ENCODE data around the gene ZC3H12D.
"Not testable (repeated sequence)": the region's sequence is repeated elsewhere in the genome, so short reads cannot be mapped to it uniquely, and the experiment has no call there.

Gene ZC3H12D

DNA sequence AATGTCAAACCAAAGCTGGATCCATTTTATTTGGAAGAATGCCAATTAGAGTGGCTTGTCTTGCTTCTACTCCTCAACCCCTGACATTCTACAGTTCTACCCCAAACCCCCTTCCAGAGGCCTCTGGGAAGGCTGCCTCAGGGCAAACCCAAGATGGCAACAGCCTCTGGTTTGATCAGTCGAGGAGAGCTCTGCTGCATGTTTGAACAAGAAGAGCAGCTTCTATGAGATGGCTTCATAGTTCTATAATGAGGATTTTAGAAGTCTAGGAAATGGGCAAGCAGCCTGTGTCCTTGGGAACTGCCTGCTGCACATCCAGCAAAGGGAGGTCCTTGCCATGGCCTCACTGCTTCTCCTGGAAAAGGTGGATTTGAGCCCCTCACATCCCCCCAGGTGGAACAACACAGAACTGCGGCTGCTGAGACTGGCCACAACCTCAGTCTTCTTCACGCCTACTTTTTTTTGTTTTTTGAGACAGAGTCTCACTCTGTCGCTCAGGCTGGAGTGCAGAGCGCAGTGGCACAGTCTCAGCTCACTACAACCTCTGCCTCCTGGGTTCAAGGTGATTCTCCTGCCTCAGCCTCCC, 37.9 kb downstream of the ZC3H12D start:
- H3K36me3 Mint-ChIP-seq, result no peaks in the 10 kb centered on the region
- H3K27ac Mint-ChIP-seq, result no peak overlapping the region
- no peaks in the 10 kb centered on the region for H3K9me3 Mint-ChIP-seq (ENCODE audit: low read depth)
- H3K4me3 Mint-ChIP-seq, result no peak overlapping the region
- H3K4me1 Mint-ChIP-seq (ENCODE audit: low read depth), result peaks cover 1% of the 10 kb centered on the region
- no peaks in the 10 kb centered on the region for H3K27me3 Mint-ChIP-seq

DNA sequence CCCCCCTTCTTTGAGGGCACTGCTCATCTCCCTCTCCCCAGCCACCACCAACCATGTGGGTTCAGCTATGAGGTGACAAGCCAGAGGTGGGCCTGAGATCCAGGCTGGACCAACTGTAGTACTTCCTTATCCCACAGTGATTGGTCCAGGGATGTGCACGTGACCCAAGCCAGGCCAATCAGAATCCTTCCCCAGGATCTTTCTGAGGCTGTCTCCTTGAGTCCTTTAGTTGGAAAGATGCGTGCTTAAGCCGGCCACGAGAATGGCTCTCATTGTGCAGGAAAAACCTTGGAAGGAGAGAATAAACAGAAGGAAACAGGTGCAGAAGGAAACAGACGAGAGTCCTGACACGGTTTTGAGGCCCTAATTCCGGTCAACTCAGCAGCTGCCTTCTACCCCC, 39.2 kb downstream of the ZC3H12D start:
- Mint-ChIP-seq H3K27me3 (peaks cover 2% of the 10 kb centered on the region), H3K4me3 (no peak overlapping the region), H3K36me3 (no peaks in the 10 kb centered on the region), H3K27ac (no peak overlapping the region), H3K9me3 (ENCODE audit: low read depth) (no peaks in the 10 kb centered on the region), H3K4me1 (ENCODE audit: low read depth) (peaks cover 1% of the 10 kb centered on the region)

DNA sequence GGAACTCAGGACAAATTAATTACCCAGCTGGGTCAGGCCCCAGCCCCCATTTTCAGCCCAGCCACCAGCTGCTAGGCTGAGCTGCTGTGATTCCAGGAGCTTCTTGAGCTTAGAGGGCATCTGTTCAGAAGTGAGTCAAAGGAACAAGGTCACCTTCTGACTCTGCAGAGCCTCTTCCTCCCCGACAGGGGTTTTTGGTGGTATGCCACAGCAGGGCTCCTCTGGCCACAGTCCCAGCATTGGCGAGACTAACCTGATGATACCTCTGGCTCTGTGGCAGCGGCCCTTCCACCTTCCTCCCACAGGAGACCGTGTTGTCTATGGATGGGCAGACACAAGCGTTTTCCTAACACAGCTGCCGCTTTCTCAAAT, 39.7 kb downstream of the ZC3H12D start:
- H3K27ac Mint-ChIP-seq, result no peak overlapping the region
- peaks cover 2% of the 10 kb centered on the region for H3K27me3 Mint-ChIP-seq
- H3K4me3 Mint-ChIP-seq, result no peak overlapping the region
- peaks cover 1% of the 10 kb centered on the region for H3K4me1 Mint-ChIP-seq (ENCODE audit: low read depth)
- no peaks in the 10 kb centered on the region for H3K36me3 Mint-ChIP-seq
- H3K9me3 Mint-ChIP-seq (ENCODE audit: low read depth), result no peaks in the 10 kb centered on the region

DNA sequence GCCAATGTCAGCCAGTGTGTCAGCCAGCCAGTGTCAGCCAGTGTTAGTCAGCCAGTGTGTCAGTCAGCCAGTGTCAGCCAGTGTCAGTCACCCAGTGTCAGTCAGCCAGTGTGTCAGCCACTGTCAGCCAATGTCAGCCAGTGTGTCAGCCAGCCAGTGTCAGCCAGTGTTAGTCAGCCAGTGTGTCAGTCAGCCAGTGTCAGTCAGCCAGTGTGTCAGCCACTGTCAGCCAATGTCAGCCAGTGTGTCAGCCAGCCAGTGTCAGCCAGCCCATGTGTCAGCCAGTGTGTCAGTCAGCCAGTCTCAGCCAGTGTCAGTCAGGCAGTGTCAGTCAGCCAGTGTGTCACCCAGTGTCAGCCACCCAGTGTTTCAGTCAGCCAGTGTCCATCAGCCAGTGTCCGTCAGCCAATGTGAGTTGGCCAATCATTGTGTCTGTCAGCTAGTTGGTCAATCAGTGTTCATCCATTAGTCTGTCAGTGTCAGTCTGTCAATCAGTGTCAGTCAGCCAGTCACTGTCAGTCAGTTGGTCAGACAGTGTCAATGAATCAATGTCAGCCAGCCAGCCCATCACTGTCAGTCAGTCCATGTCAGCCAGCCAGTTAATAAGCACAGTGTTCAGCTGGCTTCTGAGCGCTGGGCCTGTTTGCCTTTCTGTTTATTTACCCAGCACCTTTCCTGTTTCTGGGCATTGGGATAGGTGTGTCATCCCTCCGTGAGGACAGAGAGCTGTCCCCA, 40.3 kb downstream of the ZC3H12D start:
- not testable (repeated sequence) for H3K36me3 Mint-ChIP-seq; H3K4me3 Mint-ChIP-seq; H3K9me3 Mint-ChIP-seq (ENCODE audit: low read depth); H3K27me3 Mint-ChIP-seq; H3K4me1 Mint-ChIP-seq (ENCODE audit: low read depth)
- H3K27ac Mint-ChIP-seq, result peak overlapping the region; percentile 58

DNA sequence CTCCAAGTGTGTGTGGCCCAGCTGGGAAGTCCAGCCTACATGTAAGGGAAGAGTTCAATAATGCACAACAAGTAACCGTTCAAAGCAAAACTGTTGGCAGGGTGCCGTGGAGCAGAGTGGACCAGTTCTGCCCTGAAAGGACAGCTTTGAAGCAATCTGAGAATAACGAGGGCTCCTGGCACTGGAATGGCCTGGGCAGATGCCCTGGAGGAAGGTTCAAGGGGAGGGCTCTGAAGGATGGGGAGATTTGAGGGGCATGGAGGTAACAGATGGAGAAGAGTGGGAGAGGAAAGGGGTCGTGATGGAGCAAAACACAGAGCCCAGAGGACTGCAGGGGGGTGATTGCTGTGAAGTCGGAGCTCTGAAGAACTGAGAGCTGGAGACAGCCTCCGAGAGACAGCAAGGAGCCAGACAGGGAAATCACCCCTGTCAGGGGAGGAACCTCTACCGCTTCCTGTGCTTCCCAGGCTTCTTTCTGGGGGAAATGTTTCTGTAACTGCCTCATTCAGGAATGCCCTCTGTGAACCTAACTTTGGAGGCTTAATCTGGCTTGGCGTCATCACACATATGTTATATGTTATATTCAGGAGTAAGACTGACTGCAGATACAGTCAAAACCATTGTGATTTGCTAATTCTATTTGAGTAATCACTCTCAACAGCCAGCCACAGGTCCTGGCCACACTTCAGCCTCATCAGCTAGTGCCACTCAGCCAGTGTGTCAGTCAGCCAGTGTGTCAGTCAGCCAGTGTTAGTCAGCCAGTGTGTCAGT, 41.2 kb downstream of the ZC3H12D start:
- H3K4me3 Mint-ChIP-seq, result no peak overlapping the region
- H3K27ac Mint-ChIP-seq, result no peak overlapping the region

DNA sequence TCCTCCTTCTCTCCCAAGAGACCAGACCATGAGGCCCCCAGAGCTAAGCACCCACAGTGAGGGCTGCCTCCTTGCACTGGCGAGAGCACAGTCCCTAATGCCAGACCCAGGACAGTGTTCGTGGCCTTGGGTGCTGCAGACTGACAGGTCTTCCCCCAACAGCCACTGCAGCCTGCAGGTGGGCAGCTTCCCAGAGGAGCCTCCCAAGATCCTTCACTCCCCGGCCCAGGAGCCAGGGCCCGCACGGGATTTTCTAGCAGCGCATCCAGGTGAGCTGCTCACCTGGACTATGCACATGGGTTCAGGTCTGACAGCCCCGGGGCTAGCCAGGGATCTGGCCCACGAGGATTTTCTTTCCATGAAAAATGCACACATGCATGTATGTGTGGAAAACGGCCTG, 43.1 kb downstream of the ZC3H12D start:
- Mint-ChIP-seq H3K4me1 (ENCODE audit: low read depth) (peaks cover 10% of the 10 kb centered on the region), H3K36me3 (no peaks in the 10 kb centered on the region), H3K9me3 (ENCODE audit: low read depth) (no peaks in the 10 kb centered on the region), H3K4me3 (no peak overlapping the region), H3K27ac (no peak overlapping the region), H3K27me3 (peaks cover 2% of the 10 kb centered on the region)

More for the DNA sequence above, 41.2 kb downstream of the ZC3H12D start:
- peaks cover 3% of the 10 kb centered on the region for H3K4me1 Mint-ChIP-seq (ENCODE audit: low read depth)
- H3K9me3 Mint-ChIP-seq (ENCODE audit: low read depth), result no peaks in the 10 kb centered on the region
- peaks cover 2% of the 10 kb centered on the region for H3K27me3 Mint-ChIP-seq
- no peaks in the 10 kb centered on the region for H3K36me3 Mint-ChIP-seq

DNA sequence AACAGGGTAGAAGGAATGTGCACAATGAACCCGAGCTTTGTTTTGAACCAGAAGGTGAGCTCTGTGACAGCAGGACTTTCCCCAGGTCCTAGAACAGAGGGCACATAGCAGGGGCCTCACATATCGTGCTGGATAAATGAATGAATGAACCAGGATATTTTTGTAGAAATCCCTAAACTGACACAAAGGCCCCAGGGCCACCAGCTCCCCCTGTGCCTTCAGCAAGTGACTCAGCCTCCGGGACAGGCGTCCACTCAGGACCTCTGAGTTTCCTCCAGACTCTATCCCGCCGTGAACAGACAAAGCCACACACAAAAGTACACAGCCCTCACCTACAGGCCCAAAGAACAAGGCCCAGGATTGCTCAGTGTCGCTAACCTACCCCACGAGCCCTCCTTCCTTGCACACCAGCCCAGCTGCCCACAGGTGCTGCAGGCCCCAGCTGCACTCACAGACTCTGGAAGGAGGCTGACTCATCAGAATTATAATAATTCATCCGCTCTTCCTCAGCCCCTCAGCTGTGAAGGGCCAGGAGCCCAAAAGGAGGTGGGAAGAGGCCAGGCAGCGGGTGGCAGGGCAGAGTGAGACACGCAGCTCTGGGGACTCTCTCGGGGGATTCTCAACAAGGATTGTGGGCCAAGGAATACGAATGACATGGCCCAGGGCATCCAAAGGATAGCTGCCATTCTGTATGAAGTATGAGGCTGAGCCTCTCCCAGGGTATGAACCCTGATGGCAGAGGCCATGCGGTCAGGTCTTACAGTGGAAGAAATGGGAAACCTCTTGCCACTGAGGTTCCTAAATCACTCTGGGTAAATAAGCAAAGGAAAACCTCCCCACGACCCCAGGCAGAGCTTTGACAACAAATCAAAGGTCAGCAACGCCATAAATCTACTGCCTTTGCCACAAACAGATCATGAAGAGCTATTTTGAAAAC, 43.8 kb downstream of the ZC3H12D start:
- peaks cover 10% of the 10 kb centered on the region for H3K4me1 Mint-ChIP-seq (ENCODE audit: low read depth)
- no peak overlapping the region for H3K27ac Mint-ChIP-seq
- peaks cover 2% of the 10 kb centered on the region for H3K27me3 Mint-ChIP-seq
- H3K36me3 Mint-ChIP-seq, result no peaks in the 10 kb centered on the region
- H3K4me3 Mint-ChIP-seq, result no peak overlapping the region
- no peaks in the 10 kb centered on the region for H3K9me3 Mint-ChIP-seq (ENCODE audit: low read depth)

DNA sequence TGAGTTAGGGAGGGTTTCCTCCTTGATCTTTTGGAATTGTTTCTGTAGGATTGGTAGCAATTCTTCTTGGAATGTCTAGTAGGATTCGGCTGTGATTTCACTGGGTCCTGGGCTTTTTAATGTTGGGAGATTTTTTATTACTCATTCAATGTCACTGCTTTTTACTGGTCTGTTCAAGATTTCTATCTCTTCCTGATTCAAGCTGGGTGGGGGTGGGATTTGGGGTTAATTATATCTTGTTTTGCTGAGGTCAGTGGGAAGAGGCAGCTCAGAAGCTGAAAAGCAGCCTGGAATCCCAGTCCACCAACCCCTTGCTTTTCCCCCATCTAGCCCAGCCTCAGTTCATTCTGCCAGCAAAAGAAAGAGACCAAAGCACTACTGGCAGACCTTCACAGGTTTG, 45.2 kb downstream of the ZC3H12D start:
- no peak overlapping the region for H3K4me3 Mint-ChIP-seq
- H3K27me3 Mint-ChIP-seq, result peaks cover 2% of the 10 kb centered on the region
- no peaks in the 10 kb centered on the region for H3K9me3 Mint-ChIP-seq (ENCODE audit: low read depth)
- H3K36me3 Mint-ChIP-seq, result no peaks in the 10 kb centered on the region
- H3K4me1 Mint-ChIP-seq (ENCODE audit: low read depth), result peaks cover 10% of the 10 kb centered on the region
- no peak overlapping the region for H3K27ac Mint-ChIP-seq

DNA sequence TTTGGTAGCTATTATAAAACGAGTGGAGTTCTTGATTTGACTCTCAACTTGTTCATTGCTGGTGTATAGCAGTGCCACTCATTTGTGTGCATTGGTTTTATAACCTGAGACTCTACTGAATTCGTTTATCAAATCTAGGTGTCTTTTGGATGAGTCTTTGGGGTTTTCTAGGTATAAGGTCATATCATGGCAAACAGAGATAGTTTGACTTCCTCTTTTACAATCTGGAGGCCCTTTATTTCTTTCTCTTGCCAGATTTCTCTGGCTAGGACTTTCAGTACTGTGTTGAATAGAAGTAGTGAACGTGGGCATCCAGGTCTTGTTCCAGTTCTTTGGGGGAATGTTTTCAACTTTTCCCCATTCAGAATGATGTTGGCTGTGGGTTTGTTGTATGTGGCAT, 46.0 kb downstream of the ZC3H12D start:
- Mint-ChIP-seq H3K36me3 (no peaks in the 10 kb centered on the region), H3K4me1 (ENCODE audit: low read depth) (peaks cover 10% of the 10 kb centered on the region), H3K27me3 (peaks cover 2% of the 10 kb centered on the region), H3K9me3 (ENCODE audit: low read depth) (no peaks in the 10 kb centered on the region), H3K4me3 (no peak overlapping the region), H3K27ac (no peak overlapping the region)

DNA sequence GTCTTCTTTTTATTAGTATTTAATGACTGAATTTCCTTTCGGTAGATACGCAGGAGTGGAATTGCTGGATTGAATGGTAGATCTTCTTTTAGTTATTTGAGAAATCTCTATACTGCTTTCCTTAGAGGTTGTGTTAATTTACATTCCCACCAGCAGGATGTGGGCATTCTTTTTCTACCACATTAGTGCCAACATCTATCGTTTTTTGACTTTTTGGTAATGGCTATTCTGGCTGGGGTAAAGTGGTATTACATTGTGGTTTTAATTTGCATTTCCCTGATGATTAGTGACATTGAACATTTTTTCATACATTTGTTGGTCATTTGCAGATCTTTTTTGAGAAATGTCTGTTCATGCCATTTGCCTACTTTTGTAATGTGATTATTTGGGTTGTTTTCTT, 47.6 kb downstream of the ZC3H12D start:
- Mint-ChIP-seq H3K4me1 (ENCODE audit: low read depth) (peaks cover 10% of the 10 kb centered on the region), H3K27ac (no peak overlapping the region), H3K27me3 (peaks cover 2% of the 10 kb centered on the region), H3K36me3 (no peaks in the 10 kb centered on the region), H3K9me3 (ENCODE audit: low read depth) (no peaks in the 10 kb centered on the region), H3K4me3 (no peak overlapping the region)

DNA sequence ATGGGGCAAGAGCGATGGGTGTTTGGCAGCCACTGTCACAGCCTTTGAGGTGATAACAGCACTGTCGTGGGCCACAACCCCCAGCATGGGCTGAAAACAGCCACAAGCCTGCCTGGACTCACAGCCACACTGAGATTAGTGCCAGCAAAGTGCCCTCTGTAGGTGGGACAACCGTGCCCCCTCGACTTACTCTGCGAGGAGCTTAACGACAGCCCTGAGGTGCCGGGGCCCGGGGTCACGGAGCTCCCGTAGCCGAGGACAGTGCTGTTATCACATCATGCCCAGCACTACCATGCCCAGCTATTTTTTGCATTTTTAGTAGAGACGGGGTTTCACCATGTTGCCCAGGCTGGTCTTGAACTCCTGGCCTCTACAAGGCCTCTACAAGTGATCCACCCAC, 48.2 kb downstream of the ZC3H12D start:
- no peaks in the 10 kb centered on the region for H3K9me3 Mint-ChIP-seq (ENCODE audit: low read depth)
- no peak overlapping the region for H3K4me3 Mint-ChIP-seq
- no peaks in the 10 kb centered on the region for H3K36me3 Mint-ChIP-seq
- H3K27ac Mint-ChIP-seq, result no peak overlapping the region
- H3K4me1 Mint-ChIP-seq (ENCODE audit: low read depth), result peaks cover 13% of the 10 kb centered on the region
- H3K27me3 Mint-ChIP-seq, result peaks cover 2% of the 10 kb centered on the region

DNA sequence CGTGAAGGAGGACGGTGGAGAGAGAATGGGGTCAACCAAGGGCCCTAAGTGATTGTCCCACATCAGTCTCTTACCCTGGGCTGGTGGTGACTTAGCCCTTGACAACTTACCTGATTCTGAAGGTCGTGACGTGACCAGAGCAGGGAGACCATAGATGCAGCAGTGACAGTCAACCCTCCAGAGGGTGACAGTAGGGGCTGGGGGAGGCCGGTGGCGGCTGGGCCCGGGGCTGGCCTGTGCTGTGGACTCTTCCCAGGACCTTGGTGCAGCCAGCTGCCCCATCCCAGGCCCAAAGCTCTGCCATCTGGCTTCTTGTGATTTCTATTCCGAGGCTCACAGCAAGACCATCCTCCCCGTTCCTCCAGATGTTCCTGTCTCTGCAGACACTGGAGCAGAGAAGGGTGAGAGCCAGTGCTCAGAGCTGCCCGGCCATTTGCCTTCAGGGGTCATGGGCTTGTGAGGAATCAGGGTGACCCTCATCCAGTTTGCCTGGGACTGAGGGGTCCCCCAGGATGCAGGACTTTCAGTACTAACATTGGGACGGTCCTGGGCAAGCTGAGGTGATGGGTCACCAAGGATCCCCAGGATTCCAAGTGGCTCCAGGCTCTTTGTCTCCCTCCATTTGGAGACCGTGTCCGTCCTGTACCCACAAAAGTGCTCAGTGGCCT, 48.8 kb downstream of the ZC3H12D start:
- Mint-ChIP-seq H3K27me3 (no peaks in the 10 kb centered on the region), H3K4me3 (no peak overlapping the region), H3K9me3 (ENCODE audit: low read depth) (no peaks in the 10 kb centered on the region), H3K27ac (no peak overlapping the region), H3K4me1 (ENCODE audit: low read depth) (peaks cover 13% of the 10 kb centered on the region), H3K36me3 (no peaks in the 10 kb centered on the region)

DNA sequence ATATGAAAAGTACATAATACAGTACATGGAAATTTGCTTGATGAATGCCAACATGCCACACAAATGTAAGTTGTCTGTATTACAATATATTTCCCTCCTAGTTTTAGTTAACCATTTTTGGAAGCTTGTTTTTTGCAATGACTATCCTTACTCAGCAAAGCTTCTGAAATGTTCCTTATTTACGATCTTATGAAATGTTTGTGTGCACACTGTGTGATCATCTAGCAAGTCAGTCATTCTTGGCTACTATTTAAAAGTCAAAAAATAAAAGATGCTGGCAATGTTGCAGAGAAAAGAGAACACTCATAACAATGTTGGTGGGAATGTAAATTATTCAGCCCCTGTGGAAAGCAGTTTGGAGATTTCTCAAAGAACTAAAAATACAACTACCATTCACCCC, 50.9 kb downstream of the ZC3H12D start:
- H3K27ac Mint-ChIP-seq, result no peak overlapping the region
- H3K36me3 Mint-ChIP-seq, result no peaks in the 10 kb centered on the region
- H3K4me3 Mint-ChIP-seq, result no peak overlapping the region
- H3K4me1 Mint-ChIP-seq (ENCODE audit: low read depth), result peaks cover 13% of the 10 kb centered on the region
- H3K27me3 Mint-ChIP-seq, result no peaks in the 10 kb centered on the region
- H3K9me3 Mint-ChIP-seq (ENCODE audit: low read depth), result no peaks in the 10 kb centered on the region

DNA sequence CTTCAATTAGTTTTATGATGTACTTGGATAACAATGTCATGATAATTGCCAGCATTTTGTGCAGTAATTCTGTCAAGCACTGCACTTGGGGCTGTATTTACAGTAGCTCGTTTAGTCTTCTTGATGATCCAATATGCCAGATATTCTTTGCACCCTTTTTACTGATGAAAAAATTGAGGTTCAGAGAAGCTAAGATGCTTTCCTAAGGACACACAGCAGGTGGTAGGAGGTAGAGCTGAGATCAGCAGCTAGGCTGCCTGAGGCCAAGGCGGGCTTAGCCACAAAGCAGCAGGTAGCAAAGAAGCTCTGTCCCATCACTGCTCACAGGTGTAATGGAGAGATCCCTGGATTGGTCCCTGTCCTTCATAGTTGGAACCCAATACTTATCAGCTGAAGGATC, 51.4 kb downstream of the ZC3H12D start:
- Mint-ChIP-seq H3K9me3 (ENCODE audit: low read depth) (no peaks in the 10 kb centered on the region), H3K27ac (no peak overlapping the region), H3K36me3 (no peaks in the 10 kb centered on the region), H3K27me3 (no peaks in the 10 kb centered on the region), H3K4me1 (ENCODE audit: low read depth) (peaks cover 12% of the 10 kb centered on the region), H3K4me3 (no peak overlapping the region)

All from activated naive CD8-positive, alpha-beta T cell (primary cell).